Vagina (tissue), 2 donors: ENCODE data around the gene ITGB3. TPM values are rescaled to one million over a fixed set of nuclear protein-coding genes. Genes with fewer than 3 reads are reported as not detected.

ENCODE experiments used
- DNase-seq, 2 donors: peaks; one replicate each; pipeline ENCODE4 v3.0.0-alpha.2; 2017; ENCODE audit errors: extremely low spot score in 2 of 2
- H3K27ac ChIP-seq: fragments of 200-600 bp; sonication (generic); one replicate; pipeline ENCODE4 v1.5.1; 2019
- H3K27me3 ChIP-seq: fragments of 200-600 bp; sonication (generic); one replicate; pipeline ENCODE4 v1.5.1; 2019
- H3K36me3 ChIP-seq, 2 donors: fragments of 200-600 bp; sonication (generic); one replicate each; pipeline ENCODE4 v1.5.1; 2017 to 2019
- H3K4me1 ChIP-seq: fragments of 200-600 bp; sonication (generic); one replicate; pipeline ENCODE4 v1.5.1; 2019
- H3K4me3 ChIP-seq, 2 donors: fragments of 200-600 bp; sonication (generic); 1 replicate in 1 of 2; 2 replicates in 1 of 2; pipeline ENCODE4 v1.5.1; 2016 to 2019
- H3K9me3 ChIP-seq: fragments of 200-600 bp; sonication (generic); one replicate; pipeline ENCODE4 v1.5.1; 2019
- CTCF ChIP-seq, 3 experiments: fragments of 450-650 bp in 2 of 3; fragments of 200-600 bp in 1 of 3; sonication (generic) in 1 of 3; IDR thresholded peaks; one replicate each; pipeline ENCODE4 v1.5.1; 2017 to 2019; ENCODE audit warnings: antibody characterized with exemption in 3 of 3, mild to moderate bottlenecking in 2 of 3, moderate library complexity in 2 of 3
- POLR2A ChIP-seq, 2 donors: fragments of 450-650 bp; IDR thresholded peaks; one replicate each; pipeline ENCODE4 v1.6.1; 2017; ENCODE audit warnings: antibody characterized with exemption in 2 of 2, mild to moderate bottlenecking in 2 of 2, moderate library complexity in 2 of 2
- POLR2AphosphoS5 ChIP-seq, 2 donors: sonication (generic); formaldehyde crosslinking; IDR thresholded peaks; one replicate each; pipeline ENCODE4 v1.9.0; 2017; ENCODE audit warnings: antibody characterized with exemption in 2 of 2, mild to moderate bottlenecking in 2 of 2, low read depth in 1 of 2; ENCODE audit not compliant: insufficient read depth in 1 of 2
- intact Hi-C: fragments of 100-400 bp; cut with DNase I; formaldehyde crosslinking; loops from one replicate; pipeline ENCODE4 v1.15.1; 2023
- total RNA-seq: library from RNA; depleted of rRNA; stranded (reverse); fragments of >200 nt; gene quantifications from one replicate; pipeline ENCODE4 v1.2.3, GENCODE V29; 2016

Gene ITGB3
- total RNA-seq, 1 donor from 2014 or later = 6.1 TPM

GRCh38 chr17:47207143-47208067 is 46.2 kb upstream of the ITGB3 start:
- no peaks in the 10 kb centered on the region for H3K36me3 ChIP-seq
- H3K4me1 ChIP-seq = peaks cover 18% of the 10 kb centered on the region
- H3K27ac ChIP-seq = no peak overlapping the region
- TF ChIP-seq POLR2AphosphoS5 (IDR thresholded peaks at IDR 0.05; ENCODE audit: insufficient read depth in 1 of 2, low read depth in 1 of 2) (no peak), CTCF (IDR thresholded peaks at IDR 0.05) (no peak), POLR2A (IDR thresholded peaks at IDR 0.05) (no peak)
- H3K27me3 ChIP-seq = no peaks in the 10 kb centered on the region
- H3K4me3 ChIP-seq = no peak overlapping the region
- intact Hi-C loops = no loop called here
- no peaks in the 10 kb centered on the region for H3K9me3 ChIP-seq
- peak in 1 of 2 donors; percentile 67 for DNase-seq

- Histone ChIP-seq H3K36me3 (no peaks in the 10 kb centered on the region), H3K9me3 (no peaks in the 10 kb centered on the region), H3K27ac (no peak within 1 kb of the TSS), H3K27me3 (no peaks in the 10 kb centered on the region), H3K4me3 (no peak within 1 kb of the TSS), H3K4me1 (peaks cover 14% of the 10 kb centered on the region)
- intact Hi-C loops = no loop called here
- peak in 1 of 2 donors; percentile 56 for DNase-seq
- TF ChIP-seq POLR2A (IDR thresholded peaks at IDR 0.05) (no peak), POLR2AphosphoS5 (IDR thresholded peaks at IDR 0.05; ENCODE audit: insufficient read depth in 1 of 2, low read depth in 1 of 2) (no peak), CTCF (IDR thresholded peaks at IDR 0.05) (no peak)
These were observed 44.7 kb upstream of the ITGB3 start, which contains the start of gene MYL4 for GRCh38 chr17:47208744-47209488. Gene MYL4, plus strand, starts transcription at chr17:47209348. Its CDS starts 75 bp downstream, at chr17:47209423.

- no peaks in the 10 kb centered on the region for H3K9me3 ChIP-seq
- H3K4me3 ChIP-seq = no peak overlapping the region
- no peaks in the 10 kb centered on the region for H3K27me3 ChIP-seq
- no peak for DNase-seq
- H3K36me3 ChIP-seq = no peaks in the 10 kb centered on the region
- intact Hi-C loops = no loop called here
- no peak overlapping the region for H3K27ac ChIP-seq
- H3K4me1 ChIP-seq = peaks cover 8% of the 10 kb centered on the region
- TF ChIP-seq CTCF (IDR thresholded peaks at IDR 0.05) = no peak
- TF ChIP-seq POLR2A (IDR thresholded peaks at IDR 0.05) = no peak
- TF ChIP-seq POLR2AphosphoS5 (IDR thresholded peaks at IDR 0.05; ENCODE audit: insufficient read depth in 1 of 2, low read depth in 1 of 2) = no peak
These were observed 44.1 kb upstream of the ITGB3 start for GRCh38 chr17:47209499-47209898.

- TF ChIP-seq CTCF (IDR thresholded peaks at IDR 0.05) (no peak), POLR2AphosphoS5 (IDR thresholded peaks at IDR 0.05; ENCODE audit: insufficient read depth in 1 of 2, low read depth in 1 of 2) (no peak), POLR2A (IDR thresholded peaks at IDR 0.05) (no peak)
- DNase-seq = no peak
- H3K9me3 ChIP-seq = no peaks in the 10 kb centered on the region
- intact Hi-C loops = no loop called here
- H3K4me3 ChIP-seq = no peak overlapping the region
- H3K36me3 ChIP-seq = no peaks in the 10 kb centered on the region
- H3K4me1 ChIP-seq = peaks cover 2% of the 10 kb centered on the region
- H3K27me3 ChIP-seq = no peaks in the 10 kb centered on the region
- H3K27ac ChIP-seq = no peak overlapping the region
These were observed 43.5 kb upstream of the ITGB3 start for GRCh38 chr17:47210105-47210504.
